Right lobe of liver (tissue), 6 donors: ENCODE data around the gene LRRC40. TPM values are rescaled to one million over a fixed set of nuclear protein-coding genes. Genes with fewer than 3 reads are reported as not detected.

Experiments
- ATAC-seq, 4 donors: fragments of 200-7000 bp; cut with Tn5 transposase; one replicate each; pipeline ENCODE4 v1.9.1; 2020; ENCODE audit warnings: mild to moderate bottlenecking in 4 of 4, moderate library complexity in 4 of 4
- DNase-seq, 3 donors: peaks; one replicate each; pipeline ENCODE4 v3.0.0-alpha.2; 2020
- H3K27ac ChIP-seq, 3 donors: fragments of 200-600 bp; one replicate each; pipeline ENCODE4 v1.8.0; 2022
- H3K27me3 ChIP-seq, 2 donors: fragments of 200-600 bp; one replicate each; pipeline ENCODE4 v1.8.0; 2022
- H3K36me3 ChIP-seq, 4 donors: fragments of 200-600 bp; sonication (generic) in 1 of 4; one replicate each; pipeline versions ENCODE4 v1.5.1 to v1.8.0; 2017 to 2022; ENCODE audit warnings: control low read depth in 1 of 4
- H3K4me1 ChIP-seq, 4 donors: fragments of 200-600 bp; sonication (generic) in 1 of 4; one replicate each; pipeline versions ENCODE4 v1.5.1 to v1.8.0; 2017 to 2022; ENCODE audit warnings: control low read depth in 1 of 4
- H3K4me3 ChIP-seq, 3 donors: fragments of 200-600 bp; one replicate each; pipeline ENCODE4 v1.8.0; 2022
- H3K9me3 ChIP-seq, 4 donors: fragments of 200-600 bp; sonication (generic) in 1 of 4; one replicate each; pipeline versions ENCODE4 v1.5.1 to v1.8.0; 2017 to 2022; ENCODE audit warnings: control low read depth in 1 of 4
- POLR2A ChIP-seq: fragments of 450-650 bp; IDR thresholded peaks from one replicate; pipeline ENCODE4 v1.6.1; 2017; ENCODE audit warnings: antibody characterized with exemption, mild to moderate bottlenecking
- WGBS: methylation state at CpG from one replicate; pipeline ENCODE4 v1.1.6; 2018; ENCODE audit warnings: low coverage, low lambda C conversion rate; ENCODE audit not compliant: insufficient coverage; ENCODE audit errors: missing lambda C conversion rate; 5-methylcytosine and 5-hydroxymethylcytosine counted together
- intact Hi-C, 2 donors: fragments of 100-400 bp; cut with DNase I; formaldehyde crosslinking; loops; one replicate each; pipeline versions ENCODE4 v1.11.2 to v1.14.1; 2022
- small RNA-seq, 2 experiments: library from RNA; depleted of rRNA; stranded (forward); fragments of <200 nt; gene quantifications; one replicate each; pipeline ENCODE3, GENCODE V24; 2016
- total RNA-seq, 6 experiments: library from RNA; depleted of rRNA in 2 of 6; stranded (reverse); fragments of >200 nt in 2 of 6; fragmentation: NEBNext Ultra II Directional in 3 of 6; extraction: Animal tissue kit (Norgen Biotek cat#: 25700) in 3 of 6; gene quantifications; one replicate each; pipeline versions ENCODE4 v1.1.0 to v1.2.4, GENCODE V29; 2016 to 2023
- TF ChIP-seq, protein P1 (sequence below), 4 donors: fragments of 200-600 bp in 3 of 4; fragments of 450-650 bp in 1 of 4; IDR thresholded peaks; one replicate each; pipeline versions ENCODE4 v1.5.1 to v1.8.0; 2016 to 2022; ENCODE audit warnings: antibody characterized with exemption in 4 of 4, mild to moderate bottlenecking in 2 of 4
- donor health status: DM: no; HTN: yes; CAD: no.
- donor health status: DM: no; HTN: no; CAD: no.
- donor health status: DM: no; HTN: no; CAD: no.
- donor health status: DM: no; HTN: yes; CAD: no.
- donor health status: DM: no; HTN: yes; CAD: no.

The LRRC40 gene
- total RNA-seq, 6 experiments from 2014 or later: 8.9 to 15.3 (median 9.9) TPM

- H3K27me3 ChIP-seq: no peaks in the 10 kb centered on the region
- H3K4me3 ChIP-seq: no peak overlapping the region
- no peak overlapping the region for H3K27ac ChIP-seq
- DNase-seq (no peak), ATAC-seq (no peak)
- H3K36me3 ChIP-seq: no peaks in the 10 kb centered on the region
- WGBS: 80% methylated on average over 1 of the region's 1 CpG
- no peaks in the 10 kb centered on the region for H3K9me3 ChIP-seq
- TF ChIP-seq, protein P1, sequence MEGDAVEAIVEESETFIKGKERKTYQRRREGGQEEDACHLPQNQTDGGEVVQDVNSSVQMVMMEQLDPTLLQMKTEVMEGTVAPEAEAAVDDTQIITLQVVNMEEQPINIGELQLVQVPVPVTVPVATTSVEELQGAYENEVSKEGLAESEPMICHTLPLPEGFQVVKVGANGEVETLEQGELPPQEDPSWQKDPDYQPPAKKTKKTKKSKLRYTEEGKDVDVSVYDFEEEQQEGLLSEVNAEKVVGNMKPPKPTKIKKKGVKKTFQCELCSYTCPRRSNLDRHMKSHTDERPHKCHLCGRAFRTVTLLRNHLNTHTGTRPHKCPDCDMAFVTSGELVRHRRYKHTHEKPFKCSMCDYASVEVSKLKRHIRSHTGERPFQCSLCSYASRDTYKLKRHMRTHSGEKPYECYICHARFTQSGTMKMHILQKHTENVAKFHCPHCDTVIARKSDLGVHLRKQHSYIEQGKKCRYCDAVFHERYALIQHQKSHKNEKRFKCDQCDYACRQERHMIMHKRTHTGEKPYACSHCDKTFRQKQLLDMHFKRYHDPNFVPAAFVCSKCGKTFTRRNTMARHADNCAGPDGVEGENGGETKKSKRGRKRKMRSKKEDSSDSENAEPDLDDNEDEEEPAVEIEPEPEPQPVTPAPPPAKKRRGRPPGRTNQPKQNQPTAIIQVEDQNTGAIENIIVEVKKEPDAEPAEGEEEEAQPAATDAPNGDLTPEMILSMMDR (IDR thresholded peaks at IDR 0.05): no peak
- no peak for TF ChIP-seq POLR2A
- intact Hi-C loops: no loop called here
- H3K4me1 ChIP-seq: no peaks in the 10 kb centered on the region
Measured at GRCh38 chr1:70103770-70104169, 101.6 kb downstream of the LRRC40 start.

- Histone ChIP-seq H3K36me3 (no peaks in the 10 kb centered on the region), H3K9me3 (no peaks in the 10 kb centered on the region), H3K4me1 (no peaks in the 10 kb centered on the region), H3K4me3 (no peak overlapping the region), H3K27me3 (no peaks in the 10 kb centered on the region), H3K27ac (no peak overlapping the region)
- intact Hi-C loops: no loop called here
- 0% methylated on average over 1 of the region's 1 CpG for WGBS
- no peak for TF ChIP-seq POLR2A
- TF ChIP-seq, protein P1 (IDR thresholded peaks at IDR 0.05): no peak
- DNase-seq (no peak), ATAC-seq (no peak)
Measured at GRCh38 chr1:70101774-70102173, 103.6 kb downstream of the LRRC40 start.

GRCh38 chr1:70101231-70101630 lies 104.1 kb downstream of the LRRC40 start:
- DNase-seq: no peak
- ATAC-seq: no peak
- Histone ChIP-seq H3K4me1 (no peaks in the 10 kb centered on the region), H3K4me3 (no peak overlapping the region), H3K27ac (no peak overlapping the region), H3K9me3 (no peaks in the 10 kb centered on the region), H3K36me3 (no peaks in the 10 kb centered on the region), H3K27me3 (no peaks in the 10 kb centered on the region)
- WGBS: 40% methylated on average over 2 of the region's 2 CpGs
- TF ChIP-seq, protein P1 (IDR thresholded peaks at IDR 0.05): no peak
- no peak for TF ChIP-seq POLR2A
- intact Hi-C loops: no loop called here

Small RNAs within 50 kb of the gene (small RNA-seq; reads per million reads assigned to genes)
- gene RN7SL242P: 0 to 0.13 reads per million in 2 experiments

Other genes starting within 250 kb of the LRRC40 start
- 10 to 100 TPM; 49.6 to 90.7 (median 62.8) TPM for gene SRSF11, start 15.8 kb upstream of the LRRC40 start, total RNA-seq
- 1 to 10 TPM; 6.4 to 8.9 (median 7.3) TPM for gene ANKRD13C, start 149.1 kb upstream of the LRRC40 start, total RNA-seq
- 10 to 100 TPM; 32.3 to 85.7 (median 49.0) TPM for gene CTH, start 205.7 kb upstream of the LRRC40 start, total RNA-seq